ENCODE results near the gene UBE2H.
A peak's percentile ranks its signal among the peaks of the same experiment; 100 is the strongest.

Gene UBE2H

DNA sequence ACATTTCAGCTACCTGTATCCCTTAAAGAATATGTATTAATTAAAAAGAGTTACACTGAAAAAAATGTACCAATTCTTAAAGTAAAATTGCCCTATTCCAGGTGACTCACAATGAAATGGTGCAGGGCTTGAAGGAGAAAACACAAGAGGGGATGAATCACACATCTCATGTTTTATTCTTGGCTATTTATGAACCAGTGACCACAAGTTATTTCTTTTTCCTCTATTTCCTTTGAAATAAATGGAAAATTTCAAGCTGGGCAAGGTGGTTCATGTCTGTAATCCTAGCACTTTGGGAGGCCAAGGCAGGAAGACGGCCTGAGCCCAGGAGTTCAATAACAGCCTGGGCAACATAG is 106.8 kb downstream of the UBE2H start (continued):
- TF ChIP-seq, protein P1, sequence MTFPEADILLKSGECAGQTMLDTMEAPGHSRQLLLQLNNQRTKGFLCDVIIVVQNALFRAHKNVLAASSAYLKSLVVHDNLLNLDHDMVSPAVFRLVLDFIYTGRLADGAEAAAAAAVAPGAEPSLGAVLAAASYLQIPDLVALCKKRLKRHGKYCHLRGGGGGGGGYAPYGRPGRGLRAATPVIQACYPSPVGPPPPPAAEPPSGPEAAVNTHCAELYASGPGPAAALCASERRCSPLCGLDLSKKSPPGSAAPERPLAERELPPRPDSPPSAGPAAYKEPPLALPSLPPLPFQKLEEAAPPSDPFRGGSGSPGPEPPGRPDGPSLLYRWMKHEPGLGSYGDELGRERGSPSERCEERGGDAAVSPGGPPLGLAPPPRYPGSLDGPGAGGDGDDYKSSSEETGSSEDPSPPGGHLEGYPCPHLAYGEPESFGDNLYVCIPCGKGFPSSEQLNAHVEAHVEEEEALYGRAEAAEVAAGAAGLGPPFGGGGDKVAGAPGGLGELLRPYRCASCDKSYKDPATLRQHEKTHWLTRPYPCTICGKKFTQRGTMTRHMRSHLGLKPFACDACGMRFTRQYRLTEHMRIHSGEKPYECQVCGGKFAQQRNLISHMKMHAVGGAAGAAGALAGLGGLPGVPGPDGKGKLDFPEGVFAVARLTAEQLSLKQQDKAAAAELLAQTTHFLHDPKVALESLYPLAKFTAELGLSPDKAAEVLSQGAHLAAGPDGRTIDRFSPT (tag by site-specific recombination; IDR thresholded peaks at IDR 0.05) = no peak
- TF ChIP-seq ZNF324 (tag by site-specific recombination; IDR thresholded peaks at IDR 0.05) = no peak
- TF ChIP-seq ZNF560 (tag by site-specific recombination; IDR thresholded peaks at IDR 0.05; ENCODE audit: borderline replicate concordance) = no peak
- TF ChIP-seq KLF7 (tag by site-specific recombination; IDR thresholded peaks at IDR 0.05; ENCODE audit: borderline replicate concordance) = no peak
- no peak for TF ChIP-seq MZF1 (tag by site-specific recombination; IDR thresholded peaks at IDR 0.05; ENCODE audit: borderline replicate concordance)
- no peak for TF ChIP-seq ZNF768 (tag by site-specific recombination; IDR thresholded peaks at IDR 0.05)

DNA sequence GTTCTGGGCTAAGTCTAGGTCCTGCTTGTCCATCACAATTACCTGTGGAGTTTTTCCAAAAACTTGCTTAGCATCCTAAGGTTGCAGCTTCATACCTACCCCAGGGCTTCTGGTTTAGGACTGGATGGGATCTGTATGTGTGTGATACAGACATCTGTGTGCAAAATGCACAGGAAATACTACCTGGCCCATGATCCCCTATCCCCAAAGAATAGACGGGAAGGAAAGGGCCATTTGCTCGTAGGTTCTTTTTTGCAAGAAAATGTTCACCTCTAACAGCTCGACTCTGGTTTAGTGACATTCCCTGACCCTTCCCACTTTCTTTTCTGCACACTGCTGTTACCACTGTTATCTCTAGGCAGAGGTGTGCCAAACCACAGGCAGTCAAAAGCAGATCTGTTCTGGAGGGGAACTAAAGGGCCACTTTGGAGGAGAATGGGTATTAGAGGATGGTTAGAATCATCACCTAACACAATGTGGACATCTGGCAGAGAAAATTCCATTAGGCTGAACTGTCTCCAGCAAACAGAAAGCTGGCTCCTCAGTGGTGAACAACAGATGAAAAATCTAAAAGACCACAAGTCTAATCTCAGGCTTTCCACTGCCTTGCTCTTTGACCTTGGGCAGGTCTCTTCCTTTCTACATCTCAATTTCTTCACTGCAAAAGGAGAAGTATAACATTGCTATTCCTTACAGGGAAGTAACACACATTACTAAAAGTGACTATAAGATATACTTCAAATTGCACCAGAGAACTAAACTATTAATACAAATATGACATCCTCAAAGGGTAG is 107.4 kb downstream of the UBE2H start:
- Histone ChIP-seq H3K36me3 (ENCODE audit: control insufficient read depth in 2 of 2, insufficient read depth in 1 of 2, low read length in 2 of 2) (no peaks in the 10 kb centered on the region), H3K4me1 (ENCODE audit: control insufficient read depth, insufficient read depth, low read length) (peaks cover 9% of the 10 kb centered on the region; the same call in 1 of the 2 replicates), H3K27ac (ENCODE audit: extremely low read depth, low read depth, low read length) (no peak overlapping the region), H3K4me3 (ENCODE audit: low read depth, low read length) (no peak overlapping the region), H3K9me3 (ENCODE audit: control insufficient read depth, insufficient read depth, low read depth, low read length) (no peaks in the 10 kb centered on the region)
- POLR2A ChIA-PET = no interaction called here
- TF ChIP-seq ZNF785 (tag by site-specific recombination; IDR thresholded peaks at IDR 0.05) (no peak), FEZF1 (tag by site-specific recombination; IDR thresholded peaks at IDR 0.05) (0 out of 2 replicates have a peak, but pooled peaks have one; percentile 37)
- CTCF ChIA-PET = no interaction called here

DNA sequence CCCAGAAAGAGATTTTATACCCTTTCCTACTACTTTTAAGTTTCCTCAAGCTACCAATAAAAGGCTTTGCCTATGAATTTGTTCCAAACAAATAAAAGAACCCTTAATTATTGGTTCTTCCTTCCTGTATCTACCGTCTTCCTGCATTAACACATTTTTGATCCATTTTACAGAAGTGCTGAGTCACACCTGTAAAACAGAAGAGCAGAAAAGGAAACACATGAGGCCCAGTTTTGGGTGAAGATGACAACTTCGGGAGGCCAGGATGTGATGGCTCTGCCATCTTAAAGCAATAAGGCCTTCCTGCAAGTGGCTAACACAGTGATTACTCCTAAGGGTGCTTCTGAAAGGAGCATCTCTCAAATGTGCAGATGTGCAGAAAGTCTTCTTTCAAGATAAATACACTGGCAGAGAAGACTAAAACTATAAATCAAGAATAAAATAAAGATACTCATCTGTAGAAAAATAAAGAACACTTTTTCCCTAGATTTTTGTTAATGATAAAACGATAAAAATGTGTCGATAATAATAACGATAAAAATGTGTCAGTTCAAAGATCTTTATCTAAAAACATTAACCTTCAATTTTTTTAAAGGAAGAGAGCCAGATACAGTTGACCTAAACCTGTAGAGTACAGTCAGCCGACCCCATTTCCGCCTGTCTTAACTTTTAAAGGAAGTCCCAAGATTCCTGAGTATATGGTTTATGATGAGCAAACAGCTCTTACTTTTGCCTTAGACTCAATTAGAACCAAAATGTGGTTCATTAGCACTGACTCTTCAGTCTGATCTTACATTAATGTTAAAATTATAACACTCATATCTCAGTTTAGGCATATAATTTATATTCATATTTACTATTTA is 108.6 kb downstream of the UBE2H start:
- CTCF ChIA-PET = interaction anchor here (0.6 to 1.1 kb wide), 2 partner anchors 15 to 280 kb away, joined by 3 read pairs; no protein-coding TSS in a partner anchor
- Histone ChIP-seq H3K4me1 (ENCODE audit: control insufficient read depth, insufficient read depth, low read length) (peaks cover 9% of the 10 kb centered on the region; the same call in 1 of the 2 replicates), H3K4me3 (ENCODE audit: low read depth, low read length) (no peak overlapping the region), H3K36me3 (ENCODE audit: control insufficient read depth in 2 of 2, insufficient read depth in 1 of 2, low read length in 2 of 2) (no peaks in the 10 kb centered on the region), H3K9me3 (ENCODE audit: control insufficient read depth, insufficient read depth, low read depth, low read length) (no peaks in the 10 kb centered on the region), H3K27ac (ENCODE audit: extremely low read depth, low read depth, low read length) (no peak overlapping the region)
- POLR2A ChIA-PET = no interaction called here
- no peak for TF ChIP-seq ZXDB (tag by site-specific recombination; IDR thresholded peaks at IDR 0.05)
- TF ChIP-seq, protein P2, sequence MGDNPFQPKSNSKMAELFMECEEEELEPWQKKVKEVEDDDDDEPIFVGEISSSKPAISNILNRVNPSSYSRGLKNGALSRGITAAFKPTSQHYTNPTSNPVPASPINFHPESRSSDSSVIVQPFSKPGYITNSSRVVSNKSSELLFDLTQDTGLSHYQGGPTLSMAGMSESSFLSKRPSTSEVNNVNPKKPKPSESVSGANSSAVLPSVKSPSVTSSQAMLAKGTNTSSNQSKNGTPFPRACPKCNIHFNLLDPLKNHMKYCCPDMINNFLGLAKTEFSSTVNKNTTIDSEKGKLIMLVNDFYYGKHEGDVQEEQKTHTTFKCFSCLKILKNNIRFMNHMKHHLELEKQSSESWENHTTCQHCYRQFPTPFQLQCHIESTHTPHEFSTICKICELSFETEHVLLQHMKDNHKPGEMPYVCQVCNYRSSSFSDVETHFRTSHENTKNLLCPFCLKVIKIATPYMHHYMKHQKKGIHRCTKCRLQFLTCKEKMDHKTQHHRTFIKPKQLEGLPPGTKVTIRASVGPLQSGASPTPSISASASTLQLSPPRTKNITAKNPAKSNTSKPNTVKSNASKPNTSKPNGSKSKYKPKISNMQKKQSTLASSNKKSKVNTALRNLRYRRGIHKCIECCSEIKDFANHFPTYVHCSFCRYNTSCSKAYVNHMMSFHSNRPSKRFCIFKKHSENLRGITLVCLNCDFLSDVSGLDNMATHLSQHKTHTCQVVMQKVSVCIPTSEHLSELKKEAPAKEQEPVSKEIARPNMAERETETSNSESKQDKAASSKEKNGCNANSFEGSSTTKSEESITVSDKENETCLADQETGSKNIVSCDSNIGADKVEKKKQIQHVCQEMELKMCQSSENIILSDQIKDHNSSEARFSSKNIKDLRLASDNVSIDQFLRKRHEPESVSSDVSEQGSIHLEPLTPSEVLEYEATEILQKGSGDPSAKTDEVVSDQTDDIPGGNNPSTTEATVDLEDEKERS (tag by site-specific recombination; IDR thresholded peaks at IDR 0.05) = no peak
- no peak for TF ChIP-seq ZNF623 (tag by site-specific recombination; IDR thresholded peaks at IDR 0.05)
- TF ChIP-seq, protein P3, sequence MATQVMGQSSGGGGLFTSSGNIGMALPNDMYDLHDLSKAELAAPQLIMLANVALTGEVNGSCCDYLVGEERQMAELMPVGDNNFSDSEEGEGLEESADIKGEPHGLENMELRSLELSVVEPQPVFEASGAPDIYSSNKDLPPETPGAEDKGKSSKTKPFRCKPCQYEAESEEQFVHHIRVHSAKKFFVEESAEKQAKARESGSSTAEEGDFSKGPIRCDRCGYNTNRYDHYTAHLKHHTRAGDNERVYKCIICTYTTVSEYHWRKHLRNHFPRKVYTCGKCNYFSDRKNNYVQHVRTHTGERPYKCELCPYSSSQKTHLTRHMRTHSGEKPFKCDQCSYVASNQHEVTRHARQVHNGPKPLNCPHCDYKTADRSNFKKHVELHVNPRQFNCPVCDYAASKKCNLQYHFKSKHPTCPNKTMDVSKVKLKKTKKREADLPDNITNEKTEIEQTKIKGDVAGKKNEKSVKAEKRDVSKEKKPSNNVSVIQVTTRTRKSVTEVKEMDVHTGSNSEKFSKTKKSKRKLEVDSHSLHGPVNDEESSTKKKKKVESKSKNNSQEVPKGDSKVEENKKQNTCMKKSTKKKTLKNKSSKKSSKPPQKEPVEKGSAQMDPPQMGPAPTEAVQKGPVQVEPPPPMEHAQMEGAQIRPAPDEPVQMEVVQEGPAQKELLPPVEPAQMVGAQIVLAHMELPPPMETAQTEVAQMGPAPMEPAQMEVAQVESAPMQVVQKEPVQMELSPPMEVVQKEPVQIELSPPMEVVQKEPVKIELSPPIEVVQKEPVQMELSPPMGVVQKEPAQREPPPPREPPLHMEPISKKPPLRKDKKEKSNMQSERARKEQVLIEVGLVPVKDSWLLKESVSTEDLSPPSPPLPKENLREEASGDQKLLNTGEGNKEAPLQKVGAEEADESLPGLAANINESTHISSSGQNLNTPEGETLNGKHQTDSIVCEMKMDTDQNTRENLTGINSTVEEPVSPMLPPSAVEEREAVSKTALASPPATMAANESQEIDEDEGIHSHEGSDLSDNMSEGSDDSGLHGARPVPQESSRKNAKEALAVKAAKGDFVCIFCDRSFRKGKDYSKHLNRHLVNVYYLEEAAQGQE (tag by site-specific recombination; IDR thresholded peaks at IDR 0.05) = no peak
- no peak for TF ChIP-seq ZNF791 (tag by site-specific recombination; IDR thresholded peaks at IDR 0.05)
- no peak for TF ChIP-seq ZNF530 (tag by site-specific recombination; IDR thresholded peaks at IDR 0.05; ENCODE audit: low read depth)
- no peak for TF ChIP-seq ZNF350 (tag by site-specific recombination; IDR thresholded peaks at IDR 0.05)
- no peak for TF ChIP-seq ZNF510 (tag by site-specific recombination; IDR thresholded peaks at IDR 0.05; ENCODE audit: insufficient replicate concordance)
- no peak for TF ChIP-seq KLF7 (tag by site-specific recombination; IDR thresholded peaks at IDR 0.05; ENCODE audit: borderline replicate concordance)
- no peak for TF ChIP-seq ZNF19 (tag by site-specific recombination; IDR thresholded peaks at IDR 0.05; ENCODE audit: low read depth)
- no peak for TF ChIP-seq ZNF521 (tag by site-specific recombination; IDR thresholded peaks at IDR 0.05)
- no peak for TF ChIP-seq ZNF214 (tag by site-specific recombination; IDR thresholded peaks at IDR 0.05; ENCODE audit: borderline replicate concordance)
- TF ChIP-seq ZNF341 (tag by site-specific recombination; IDR thresholded peaks at IDR 0.05; ENCODE audit: low read depth) = no peak

All from HEK293 (cell line).